A549 (cell line): ENCODE measurements around the gene SLC1A3. TPM values are rescaled to one million over a fixed set of nuclear protein-coding genes. Genes with fewer than 3 reads are reported as not detected.

Experiments
- ATAC-seq, 2 experiments: fragments of 200-7000 bp in 1 of 2; fragments of >200 bp in 1 of 2; cut with Nextera tagmentation in 1 of 2; cut with Tn5 transposase in 1 of 2; 3 replicates each; pipeline versions ENCODE4 v1.8.0 to v1.9.1; 2018 to 2020; ENCODE audit warnings: mild to moderate bottlenecking in 1 of 2, moderate library complexity in 1 of 2
- CTCF ChIA-PET: fragments of 300-600 bp; sonication (Branson Sonifier 250); formaldehyde crosslinking; extraction: SDS; loops from one replicate; lab custom pipeline; 2021; ENCODE audit warnings: antibody characterized with exemption, inconsistent platforms; lab: Yijun Ruan, JAX
- POLR2A ChIA-PET: fragments of 350-600 bp; formaldehyde crosslinking; extraction: SDS; loops from one replicate; lab custom pipeline; 2021; ENCODE audit warnings: antibody characterized with exemption, inconsistent platforms; lab: Yijun Ruan, JAX
- DNase-seq, 2 experiments: peaks; one replicate each; pipeline versions ENCODE4 v3.0.0 to v3.0.0-alpha.2; 2011 to 2016; ENCODE audit warnings: low read depth in 1 of 2, low spot score in 1 of 2
- FAIRE-seq: peaks from 2 replicates; lab custom pipeline; 2011; peaks lifted over from hg19 to GRCh38; lab: Jason Lieb, UNC
- H3K27ac ChIP-seq, 2 experiments: fragments of >200 bp; sonication (Bioruptor Twin); formaldehyde crosslinking; 3 replicates each; pipeline ENCODE4 v1.5.1; 2016 to 2017
- H3K4me1 ChIP-seq: fragments of >200 bp; sonication (Bioruptor Twin); formaldehyde crosslinking; 3 replicates; pipeline ENCODE4 v1.6.1; 2016
- H3K4me2 ChIP-seq: fragments of >200 bp; sonication (Bioruptor Twin); formaldehyde crosslinking; 3 replicates; pipeline ENCODE4 v1.6.1; 2016
- H3K4me3 ChIP-seq: fragments of >200 bp; sonication (Bioruptor Twin); formaldehyde crosslinking; 3 replicates; pipeline ENCODE4 v1.5.1; 2016
- H3K9me3 ChIP-seq: fragments of >200 bp; sonication (Bioruptor Twin); formaldehyde crosslinking; 3 replicates; pipeline ENCODE4 v1.6.1; 2016
- ATOH8 ChIP-seq: fragments of 250-450 bp; sonication (Bioruptor Pico); IDR thresholded peaks from 2 replicates; pipeline ENCODE4 v1.5.0; 2020; ENCODE audit warnings: low read depth, mild to moderate bottlenecking, moderate library complexity
- BCL3 ChIP-seq: fragments of >200 bp; sonication (Bioruptor Twin); formaldehyde crosslinking; IDR thresholded peaks from 3 replicates; pipeline ENCODE4 v1.6.1; 2016
- CTCF ChIP-seq: fragments of >200 bp; sonication (Bioruptor Twin); formaldehyde crosslinking; IDR thresholded peaks from 3 replicates; pipeline ENCODE4 v1.5.1; 2016
- GATA3 ChIP-seq: IDR thresholded peaks from 2 replicates; pipeline ENCODE4 v1.6.1; 2012; ENCODE audit warnings: borderline replicate concordance
- HDAC2 ChIP-seq: fragments of 200-600 bp; sonication (generic); IDR thresholded peaks from 2 replicates; pipeline ENCODE4 v1.6.1; 2016
- HOXB13 ChIP-seq: fragments of 250-450 bp; sonication (Bioruptor Pico); IDR thresholded peaks from 2 replicates; pipeline ENCODE4 v1.5.0; 2020; ENCODE audit warnings: low read depth, mild to moderate bottlenecking, moderate library complexity
- HOXB5 ChIP-seq: fragments of 250-450 bp; sonication (Bioruptor Pico); IDR thresholded peaks from 2 replicates; pipeline ENCODE4 v1.5.0; 2020; ENCODE audit warnings: mild to moderate bottlenecking, moderate library complexity
- NPAS2 ChIP-seq: fragments of 250-450 bp; sonication (Bioruptor Pico); IDR thresholded peaks from 2 replicates; pipeline ENCODE4 v1.8.0; 2022; ENCODE audit warnings: mild to moderate bottlenecking, moderate library complexity, borderline replicate concordance
- PBX3 ChIP-seq: IDR thresholded peaks from 2 replicates; pipeline ENCODE4 v1.6.1; 2012
- POLR2A ChIP-seq: IDR thresholded peaks from 2 replicates; pipeline ENCODE4 v1.6.1; 2012; ENCODE audit warnings: mild to moderate bottlenecking, low read length
- REST ChIP-seq: fragments of 200-600 bp; sonication (generic); IDR thresholded peaks from 2 replicates; pipeline ENCODE4 v1.6.1; 2016; ENCODE audit warnings: antibody characterized with exemption, mild to moderate bottlenecking, moderate library complexity
- RNF2 ChIP-seq: fragments of 200-600 bp; sonication (generic); IDR thresholded peaks from 2 replicates; pipeline ENCODE4 v1.6.1; 2016; ENCODE audit warnings: low read depth, mild to moderate bottlenecking, antibody characterized with exemption, moderate library complexity, borderline replicate concordance
- SREBF2 ChIP-seq: fragments of 450-650 bp; IDR thresholded peaks from 2 replicates; pipeline ENCODE4 v1.6.1; 2014; ENCODE audit warnings: mild to moderate bottlenecking, moderate library complexity
- TFCP2L1 ChIP-seq: fragments of 250-450 bp; sonication (Bioruptor Pico); IDR thresholded peaks from 2 replicates; pipeline ENCODE4 v1.5.0; 2021; ENCODE audit warnings: mild to moderate bottlenecking
- USF2 ChIP-seq: fragments of 450-650 bp; IDR thresholded peaks from 2 replicates; pipeline ENCODE4 v1.6.1; 2014; ENCODE audit warnings: antibody characterized with exemption
- ZFP36 ChIP-seq: fragments of 450-650 bp; IDR thresholded peaks from 2 replicates; pipeline ENCODE4 v1.6.1; 2014; ENCODE audit warnings: borderline replicate concordance; ENCODE audit not compliant: partially characterized antibody
- ZNF302 ChIP-seq: fragments of 250-450 bp; sonication (Bioruptor Pico); IDR thresholded peaks from 2 replicates; pipeline ENCODE4 v1.9.0; 2021; ENCODE audit warnings: inconsistent platforms, mild to moderate bottlenecking, moderate library complexity
- ZSCAN20 ChIP-seq: fragments of 250-450 bp; sonication (Bioruptor Pico); IDR thresholded peaks from 2 replicates; pipeline ENCODE4 v1.8.0; 2022; ENCODE audit warnings: mild to moderate bottlenecking, moderate library complexity
- WGBS: methylation state at CpG from one replicate; pipeline ENCODE4 v1.1.6; 2017; ENCODE audit errors: missing lambda C conversion rate; 5-methylcytosine and 5-hydroxymethylcytosine counted together
- polyA plus RNA-seq, 4 experiments: library from polyadenylated mRNA; depleted of rRNA in 3 of 4; stranded (reverse); fragments of >200 nt; fragmentation: RNase III in 1 of 4; extraction: RNeasy Plus Mini Kit Qiagen cat#74134 plus additional on column Dnase treatment in 1 of 4; gene quantifications; 2 replicates in 3 of 4; 3 replicates in 1 of 4; pipeline ENCODE4 v1.2.3, GENCODE V29; 2011 to 2017

SLC1A3 gene
- polyA plus RNA-seq, 2 of the 4 experiments (the other 2 are of a cell fraction), result not detected

GRCh38 chr5:36666986-36667385, 60.6 kb downstream of the SLC1A3 start (continued):
- TF ChIP-seq BCL3 (no peak), HOXB5 (CRISPR knock-in tag) (no peak), ZFP36 (no peak), POLR2A (no peak)

GRCh38 chr5:36667824-36668223, 61.4 kb downstream of the SLC1A3 start:
- no peak for DNase-seq
- no peak for TF ChIP-seq CTCF
- no peak for TF ChIP-seq NPAS2 (CRISPR knock-in tag)
- TF ChIP-seq ZNF302, result no peak
- TF ChIP-seq REST, result no peak
- TF ChIP-seq USF2, result no peak
- no peak for TF ChIP-seq PBX3
- no peak for TF ChIP-seq HOXB13 (CRISPR knock-in tag)
- no peak for TF ChIP-seq SREBF2
- TF ChIP-seq ZSCAN20 (CRISPR knock-in tag), result no peak
- TF ChIP-seq HDAC2, result no peak
- TF ChIP-seq ATOH8 (CRISPR knock-in tag), result no peak
- no peak for TF ChIP-seq RNF2
- TF ChIP-seq TFCP2L1, result no peak
- TF ChIP-seq POLR2A, result no peak
- no peak for TF ChIP-seq GATA3
- no peak for FAIRE-seq

More at GRCh38 chr5:36667824-36668223, 61.4 kb downstream of the SLC1A3 start:
- H3K9me3 ChIP-seq, result no peaks in the 10 kb centered on the region
- 8% methylated on average over 3 of the region's 3 CpGs for WGBS
- no peak overlapping the region for H3K4me3 ChIP-seq
- ATAC-seq, result no peak
- no peak overlapping the region for H3K27ac ChIP-seq
- no peak overlapping the region for H3K4me2 ChIP-seq
- H3K4me1 ChIP-seq, result no peaks in the 10 kb centered on the region
- POLR2A ChIA-PET, result no interaction called here
- CTCF ChIA-PET, result interaction anchor here (1.1 to 1.4 kb wide), 2 partner anchors 23 to 25 kb away, joined by 3 to 7 read pairs; no protein-coding TSS in a partner anchor
